Measurements from ENCODE around the gene PIEZO2.
"Not testable (repeated sequence)": the region's sequence is repeated elsewhere in the genome, so short reads cannot be mapped to it uniquely, and the experiment has no call there.

Gene PIEZO2

GRCh38 chr18:10660179-10660884 lies 489.0 kb downstream of the PIEZO2 start:
- Histone ChIP-seq H3K4me3 (ENCODE audit: low read depth, low read length) (no peak overlapping the region), H3K4me1 (ENCODE audit: control insufficient read depth, insufficient read depth, low read length) (no peaks in the 10 kb centered on the region), H3K36me3 (ENCODE audit: control insufficient read depth in 2 of 2, insufficient read depth in 1 of 2, low read length in 2 of 2) (no peaks in the 10 kb centered on the region), H3K9me3 (ENCODE audit: control insufficient read depth, insufficient read depth, low read depth, low read length) (no peaks in the 10 kb centered on the region), H3K27ac (ENCODE audit: extremely low read depth, low read depth, low read length) (no peak overlapping the region)
- ChIA-PET CTCF (interaction anchor here (0.5 to 0.6 kb wide), 2 partner anchors 81 to 1213 kb away, joined by 3 to 6 read pairs; no protein-coding TSS in a partner anchor), POLR2A (no interaction called here)
- TF ChIP-seq ZNF426 (tag by site-specific recombination; IDR thresholded peaks at IDR 0.05): no peak
- no peak for TF ChIP-seq ZNF626 (tag by site-specific recombination; IDR thresholded peaks at IDR 0.05)
- TF ChIP-seq PRDM2 (tag by site-specific recombination; IDR thresholded peaks at IDR 0.05; ENCODE audit: borderline replicate concordance): no peak

- Histone ChIP-seq H3K4me1 (ENCODE audit: control insufficient read depth, insufficient read depth, low read length) (no peaks in the 10 kb centered on the region), H3K36me3 (ENCODE audit: control insufficient read depth in 2 of 2, insufficient read depth in 1 of 2, low read length in 2 of 2) (no peaks in the 10 kb centered on the region), H3K4me3 (ENCODE audit: low read depth, low read length) (no peak overlapping the region), H3K9me3 (ENCODE audit: control insufficient read depth, insufficient read depth, low read depth, low read length) (no peaks in the 10 kb centered on the region), H3K27ac (ENCODE audit: extremely low read depth, low read depth, low read length) (no peak overlapping the region)
- POLR2A ChIA-PET: no interaction called here
- TF ChIP-seq ZFP37 (tag by site-specific recombination; IDR thresholded peaks at IDR 0.05): no peak
- no peak for TF ChIP-seq ZNF133 (tag by site-specific recombination; IDR thresholded peaks at IDR 0.05)
- TF ChIP-seq ZNF416 (tag by site-specific recombination; IDR thresholded peaks at IDR 0.05): no peak
- CTCF ChIA-PET: interaction anchor here (0.5 to 0.6 kb wide), 3 partner anchors 80 to 1213 kb away, joined by 3 to 6 read pairs (median 3); no protein-coding TSS in a partner anchor
Measured at GRCh38 chr18:10659594-10659993, 489.8 kb downstream of the PIEZO2 start.

GRCh38 chr18:10659000-10659399 lies 490.4 kb downstream of the PIEZO2 start:
- TF ChIP-seq ZSCAN4 (tag by site-specific recombination; IDR thresholded peaks at IDR 0.05): no peak
- TF ChIP-seq ZNF324 (tag by site-specific recombination; IDR thresholded peaks at IDR 0.05): no peak
- TF ChIP-seq ZNF138 (tag by site-specific recombination; IDR thresholded peaks at IDR 0.05; ENCODE audit: borderline replicate concordance): no peak
- TF ChIP-seq ZNF404 (tag by site-specific recombination; IDR thresholded peaks at IDR 0.05): no peak
- no peak for TF ChIP-seq ZNF529 (tag by site-specific recombination; IDR thresholded peaks at IDR 0.05; ENCODE audit: insufficient replicate concordance)
- no peak for TF ChIP-seq ZNF791 (tag by site-specific recombination; IDR thresholded peaks at IDR 0.05)
- no peak for TF ChIP-seq ZNF132 (tag by site-specific recombination; IDR thresholded peaks at IDR 0.05; ENCODE audit: borderline replicate concordance)
- no peak for TF ChIP-seq ZNF837 (tag by site-specific recombination; IDR thresholded peaks at IDR 0.05)
- no peak for TF ChIP-seq ZNF48 (tag by site-specific recombination; IDR thresholded peaks at IDR 0.05)
- no peak for TF ChIP-seq ZNF223 (tag by site-specific recombination; IDR thresholded peaks at IDR 0.05)
- no peak for TF ChIP-seq GLI2 (tag by site-specific recombination; IDR thresholded peaks at IDR 0.05; ENCODE audit: borderline replicate concordance, low read depth)
- TF ChIP-seq ZFP37 (tag by site-specific recombination; IDR thresholded peaks at IDR 0.05): no peak
- no peak for TF ChIP-seq ZNF768 (tag by site-specific recombination; IDR thresholded peaks at IDR 0.05)
- TF ChIP-seq ZNF701 (tag by site-specific recombination; IDR thresholded peaks at IDR 0.05): no peak
- TF ChIP-seq ZIC2 (tag by site-specific recombination; IDR thresholded peaks at IDR 0.05): no peak
- Histone ChIP-seq H3K27ac (ENCODE audit: extremely low read depth, low read depth, low read length) (no peak overlapping the region), H3K4me3 (ENCODE audit: low read depth, low read length) (no peak overlapping the region), H3K9me3 (ENCODE audit: control insufficient read depth, insufficient read depth, low read depth, low read length) (no peaks in the 10 kb centered on the region), H3K4me1 (ENCODE audit: control insufficient read depth, insufficient read depth, low read length) (no peaks in the 10 kb centered on the region), H3K36me3 (ENCODE audit: control insufficient read depth in 2 of 2, insufficient read depth in 1 of 2, low read length in 2 of 2) (no peaks in the 10 kb centered on the region)
- POLR2A ChIA-PET: no interaction called here
- CTCF ChIA-PET: interaction anchor here (0.6 kb wide), 1 partner anchor 111 kb away, joined by 3 read pairs; no protein-coding TSS in a partner anchor

GRCh38 chr18:10644003-10644402 lies 505.4 kb downstream of the PIEZO2 start:
- H3K9me3 ChIP-seq (ENCODE audit: control insufficient read depth, insufficient read depth, low read depth, low read length); H3K4me1 ChIP-seq (ENCODE audit: control insufficient read depth, insufficient read depth, low read length); H3K4me3 ChIP-seq (ENCODE audit: low read depth, low read length); H3K36me3 ChIP-seq (ENCODE audit: control insufficient read depth in 2 of 2, insufficient read depth in 1 of 2, low read length in 2 of 2); CTCF ChIA-PET; H3K27ac ChIP-seq (ENCODE audit: extremely low read depth, low read depth, low read length); POLR2A ChIA-PET: not testable (repeated sequence)
